Panc1 (cell line): ENCODE measurements around the gene KAZN. TPM values are rescaled to one million over a fixed set of nuclear protein-coding genes. Genes with fewer than 3 reads are reported as not detected.

ENCODE experiments used
- ATAC-seq: fragments of 200-7000 bp; cut with Tn5 transposase; 2 replicates; pipeline ENCODE4 v1.9.1; 2020; ENCODE audit warnings: mild to moderate bottlenecking, moderate library complexity
- BruUV-seq: library from RNA; stranded (reverse); fragments of 400-500 nt; replicated peaks from 2 replicates; lab custom pipeline; 2021; lab: Mats Ljungman, UMichigan
- CTCF ChIA-PET: fragments of 300-600 bp; sonication (Branson Sonifier 250); formaldehyde crosslinking; loops from one replicate; lab custom pipeline; 2022; ENCODE audit warnings: antibody characterized with exemption; lab: Charles Lee
- POLR2A ChIA-PET: fragments of 300-600 bp; sonication (Branson Sonifier 250); formaldehyde crosslinking; loops from one replicate; lab custom pipeline; 2022; ENCODE audit warnings: antibody characterized with exemption; lab: Charles Lee
- DNase-seq: peaks from one replicate; pipeline ENCODE4 v3.0.0-alpha.2; 2010; ENCODE audit warnings: low read depth, low spot score
- H3K27ac ChIP-seq: 2 replicates; pipeline ENCODE4 v1.5.1; 2011; ENCODE audit warnings: mild to moderate bottlenecking, low read length, inconsistent platforms
- H3K27me3 ChIP-seq: fragments of 200-500 bp; sonication (Bioruptor generic); 2 replicates; pipeline ENCODE4 v1.6.0; 2014; ENCODE audit warnings: low read length, inconsistent platforms; ENCODE audit not compliant: control insufficient read depth, insufficient read depth
- H3K36me3 ChIP-seq: fragments of 200-500 bp; sonication (Bioruptor generic); 2 replicates; pipeline ENCODE4 v1.5.1; 2014; ENCODE audit warnings: inconsistent platforms, mild to moderate bottlenecking, low read length, moderate library complexity; ENCODE audit not compliant: control insufficient read depth, insufficient read depth
- H3K4me1 ChIP-seq: 2 replicates; pipeline ENCODE4 v1.5.1; 2011; ENCODE audit warnings: inconsistent platforms, mild to moderate bottlenecking, low read length, moderate library complexity; ENCODE audit not compliant: control insufficient read depth, insufficient read depth
- H3K4me3 ChIP-seq, 2 experiments: 2 replicates each; pipeline ENCODE4 v1.5.1; 2011 to 2012; ENCODE audit warnings: low read depth in 2 of 2, low read length in 2 of 2, mild to moderate bottlenecking in 2 of 2, inconsistent platforms in 1 of 2, moderate library complexity in 1 of 2
- H3K9me3 ChIP-seq: fragments of 200-500 bp; sonication (Bioruptor generic); 2 replicates; pipeline ENCODE4 v1.5.1; 2014; ENCODE audit warnings: low read depth, mild to moderate bottlenecking, inconsistent platforms, low read length, moderate library complexity; ENCODE audit not compliant: control insufficient read depth, insufficient read depth
- POLR2AphosphoS5 ChIP-seq: IDR thresholded peaks from 2 replicates; pipeline ENCODE4 v1.6.1; 2012; ENCODE audit warnings: mild to moderate bottlenecking, low read depth, low read length, moderate library complexity
- SIN3A ChIP-seq: IDR thresholded peaks from 2 replicates; pipeline ENCODE4 v1.6.1; 2012; ENCODE audit warnings: low read depth, mild to moderate bottlenecking, low read length, moderate library complexity, borderline replicate concordance; ENCODE audit not compliant: insufficient read depth
- TCF7L2 ChIP-seq: IDR thresholded peaks from 2 replicates; pipeline ENCODE4 v1.6.1; 2011; ENCODE audit warnings: mild to moderate bottlenecking, low read depth, low read length, inconsistent platforms
- in situ Hi-C: cut with HindIII; loops from 2 replicates; pipeline ENCODE4 v1.10.0; 2016; ENCODE audit warnings: low sequenced_read_pairs, low pct_unique_long_range_greater_than_20kb
- intact Hi-C: fragments of 100-400 bp; cut with micrococcal nuclease; formaldehyde crosslinking; loops from one replicate; pipeline ENCODE4 v1.10.0; 2022; ENCODE audit not compliant: unreplicated experiment
- total RNA-seq: library from RNA; stranded (reverse); gene quantifications from one replicate; pipeline ENCODE4 v1.2.1, GENCODE V29; 2021; ENCODE audit not compliant: unreplicated experiment
- TF ChIP-seq, protein P1 (sequence below), 2 experiments: IDR thresholded peaks; 2 replicates each; pipeline ENCODE4 v1.6.1; 2011 to 2012; ENCODE audit warnings: low read depth in 2 of 2, control low read depth in 1 of 2, low read length in 1 of 2, mild to moderate bottlenecking in 1 of 2, moderate library complexity in 1 of 2; ENCODE audit not compliant: insufficient read depth in 1 of 2
- TF ChIP-seq, protein P2 (sequence below): fragments of 450-650 bp; IDR thresholded peaks from 2 replicates; pipeline ENCODE4 v1.5.1; 2017; ENCODE audit warnings: mild to moderate bottlenecking

The KAZN gene
- total RNA-seq, 1 experiment from 2014 or later = 6.6 TPM

DNA sequence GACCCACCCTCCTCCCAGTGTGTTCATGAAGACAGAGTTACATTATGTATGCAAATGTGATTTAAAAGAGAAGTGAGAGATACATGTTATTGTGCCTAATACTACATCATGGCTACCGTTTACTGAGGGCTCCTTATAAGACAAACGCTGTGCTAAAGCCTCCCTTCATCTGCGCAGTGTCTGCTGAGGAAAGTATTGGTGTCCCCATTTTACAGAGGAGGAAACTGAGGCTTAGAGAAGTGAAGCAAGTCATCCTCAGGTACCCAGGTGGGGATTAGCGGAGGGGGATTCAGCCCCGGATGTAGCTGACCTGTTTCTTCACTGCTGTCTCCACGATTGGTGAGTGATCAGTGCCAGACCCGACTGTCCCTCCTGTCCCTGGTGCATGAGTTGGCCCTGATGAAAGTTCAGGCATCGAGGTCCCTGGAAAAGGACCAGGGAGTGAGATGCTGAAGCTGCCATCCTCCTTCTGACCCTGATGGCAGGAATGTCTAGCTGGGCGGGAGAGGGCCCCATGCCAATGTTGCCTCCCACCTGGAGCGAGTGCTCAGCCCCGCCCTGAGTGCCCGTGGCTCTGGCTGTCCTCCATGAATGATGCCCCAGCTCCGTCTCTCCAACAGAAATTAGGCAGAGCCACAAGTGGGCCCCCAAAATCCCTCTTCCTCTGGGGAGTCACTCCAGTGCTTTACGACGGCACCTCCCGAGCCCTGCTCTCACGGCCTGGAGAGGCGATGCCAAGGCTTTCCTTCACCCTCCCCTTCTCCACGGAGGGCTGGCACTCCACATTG, 204.7 kb downstream of the KAZN start:
- H3K36me3 ChIP-seq = no peaks in the 10 kb centered on the region
- in situ Hi-C loops (no loop called here), intact Hi-C loops (no loop called here)
- DNase-seq (no peak), ATAC-seq (no peak)
- 0 out of 2 replicates have a peak, but pooled peaks cover 2% of the 10 kb centered on the region for H3K9me3 ChIP-seq
- no peak overlapping the region for H3K4me3 ChIP-seq
- H3K27ac ChIP-seq = no peak overlapping the region
- BruUV-seq = no TSS peak
- TF ChIP-seq, protein P1, sequence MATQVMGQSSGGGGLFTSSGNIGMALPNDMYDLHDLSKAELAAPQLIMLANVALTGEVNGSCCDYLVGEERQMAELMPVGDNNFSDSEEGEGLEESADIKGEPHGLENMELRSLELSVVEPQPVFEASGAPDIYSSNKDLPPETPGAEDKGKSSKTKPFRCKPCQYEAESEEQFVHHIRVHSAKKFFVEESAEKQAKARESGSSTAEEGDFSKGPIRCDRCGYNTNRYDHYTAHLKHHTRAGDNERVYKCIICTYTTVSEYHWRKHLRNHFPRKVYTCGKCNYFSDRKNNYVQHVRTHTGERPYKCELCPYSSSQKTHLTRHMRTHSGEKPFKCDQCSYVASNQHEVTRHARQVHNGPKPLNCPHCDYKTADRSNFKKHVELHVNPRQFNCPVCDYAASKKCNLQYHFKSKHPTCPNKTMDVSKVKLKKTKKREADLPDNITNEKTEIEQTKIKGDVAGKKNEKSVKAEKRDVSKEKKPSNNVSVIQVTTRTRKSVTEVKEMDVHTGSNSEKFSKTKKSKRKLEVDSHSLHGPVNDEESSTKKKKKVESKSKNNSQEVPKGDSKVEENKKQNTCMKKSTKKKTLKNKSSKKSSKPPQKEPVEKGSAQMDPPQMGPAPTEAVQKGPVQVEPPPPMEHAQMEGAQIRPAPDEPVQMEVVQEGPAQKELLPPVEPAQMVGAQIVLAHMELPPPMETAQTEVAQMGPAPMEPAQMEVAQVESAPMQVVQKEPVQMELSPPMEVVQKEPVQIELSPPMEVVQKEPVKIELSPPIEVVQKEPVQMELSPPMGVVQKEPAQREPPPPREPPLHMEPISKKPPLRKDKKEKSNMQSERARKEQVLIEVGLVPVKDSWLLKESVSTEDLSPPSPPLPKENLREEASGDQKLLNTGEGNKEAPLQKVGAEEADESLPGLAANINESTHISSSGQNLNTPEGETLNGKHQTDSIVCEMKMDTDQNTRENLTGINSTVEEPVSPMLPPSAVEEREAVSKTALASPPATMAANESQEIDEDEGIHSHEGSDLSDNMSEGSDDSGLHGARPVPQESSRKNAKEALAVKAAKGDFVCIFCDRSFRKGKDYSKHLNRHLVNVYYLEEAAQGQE (IDR thresholded peaks at IDR 0.05; ENCODE audit: insufficient read depth in 1 of 2, low read depth in 2 of 2, low read length in 1 of 2) = no peak
- no peak for TF ChIP-seq TCF7L2
- TF ChIP-seq, protein P2, sequence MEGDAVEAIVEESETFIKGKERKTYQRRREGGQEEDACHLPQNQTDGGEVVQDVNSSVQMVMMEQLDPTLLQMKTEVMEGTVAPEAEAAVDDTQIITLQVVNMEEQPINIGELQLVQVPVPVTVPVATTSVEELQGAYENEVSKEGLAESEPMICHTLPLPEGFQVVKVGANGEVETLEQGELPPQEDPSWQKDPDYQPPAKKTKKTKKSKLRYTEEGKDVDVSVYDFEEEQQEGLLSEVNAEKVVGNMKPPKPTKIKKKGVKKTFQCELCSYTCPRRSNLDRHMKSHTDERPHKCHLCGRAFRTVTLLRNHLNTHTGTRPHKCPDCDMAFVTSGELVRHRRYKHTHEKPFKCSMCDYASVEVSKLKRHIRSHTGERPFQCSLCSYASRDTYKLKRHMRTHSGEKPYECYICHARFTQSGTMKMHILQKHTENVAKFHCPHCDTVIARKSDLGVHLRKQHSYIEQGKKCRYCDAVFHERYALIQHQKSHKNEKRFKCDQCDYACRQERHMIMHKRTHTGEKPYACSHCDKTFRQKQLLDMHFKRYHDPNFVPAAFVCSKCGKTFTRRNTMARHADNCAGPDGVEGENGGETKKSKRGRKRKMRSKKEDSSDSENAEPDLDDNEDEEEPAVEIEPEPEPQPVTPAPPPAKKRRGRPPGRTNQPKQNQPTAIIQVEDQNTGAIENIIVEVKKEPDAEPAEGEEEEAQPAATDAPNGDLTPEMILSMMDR = no peak
- TF ChIP-seq SIN3A = no peak
- H3K4me1 ChIP-seq = no peaks in the 10 kb centered on the region
- CTCF ChIA-PET = interaction anchor here (0.6 kb wide), 1 partner anchor 18 kb away, joined by 4 read pairs; no protein-coding TSS in a partner anchor
- POLR2A ChIA-PET = no interaction called here
- no peaks in the 10 kb centered on the region for H3K27me3 ChIP-seq

DNA sequence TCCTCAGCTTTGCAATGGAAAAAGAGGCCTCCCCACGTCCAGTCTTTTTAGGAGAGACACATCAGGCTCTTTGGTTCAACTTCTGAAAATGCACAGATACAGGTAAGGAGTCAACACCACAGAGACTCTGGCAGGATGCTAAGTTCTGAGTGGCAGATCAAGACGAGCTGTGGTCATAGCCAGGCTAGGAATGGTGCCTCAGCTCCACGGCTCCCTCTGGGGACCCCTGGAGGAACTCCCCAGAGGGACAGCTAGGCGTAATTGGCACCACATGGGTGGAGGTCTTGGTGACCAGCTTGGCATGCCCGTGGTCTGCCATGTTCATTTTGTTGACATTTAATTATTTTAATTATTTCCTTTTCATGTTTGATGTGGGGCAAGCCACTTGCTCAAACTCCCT, 206.1 kb downstream of the KAZN start:
- CTCF ChIA-PET = interaction anchor here (0.5 kb wide), 1 partner anchor 300 kb away, joined by 3 read pairs; no protein-coding TSS in a partner anchor
- Histone ChIP-seq H3K27me3 (no peaks in the 10 kb centered on the region), H3K27ac (no peak overlapping the region), H3K4me1 (no peaks in the 10 kb centered on the region), H3K36me3 (no peaks in the 10 kb centered on the region), H3K4me3 (no peak overlapping the region), H3K9me3 (0 out of 2 replicates have a peak, but pooled peaks cover 2% of the 10 kb centered on the region)
- in situ Hi-C loops = no loop called here
- intact Hi-C loops = no loop called here
- DNase-seq = no peak
- no peak; the same call in 1 of the 2 replicates for ATAC-seq
- BruUV-seq = no TSS peak
- TF ChIP-seq POLR2AphosphoS5 = no peak
- TF ChIP-seq SIN3A = no peak
- TF ChIP-seq, protein P2 = no peak
- TF ChIP-seq, protein P1 (IDR thresholded peaks at IDR 0.05; ENCODE audit: insufficient read depth in 1 of 2, low read depth in 2 of 2, low read length in 1 of 2) = no peak
- no peak for TF ChIP-seq TCF7L2
- POLR2A ChIA-PET = no interaction called here
